ENCODE data around the gene SLC16A10. TPM values are rescaled to one million over a fixed set of nuclear protein-coding genes. Genes with fewer than 3 reads are reported as not detected.
"Not testable (repeated sequence)": the region's sequence is repeated elsewhere in the genome, so short reads cannot be mapped to it uniquely, and the experiment has no call there.

Gene SLC16A10
- total RNA-seq, 8 experiments from 2014 or later = 0.20 to 8.5 (median 4.1) TPM

DNA sequence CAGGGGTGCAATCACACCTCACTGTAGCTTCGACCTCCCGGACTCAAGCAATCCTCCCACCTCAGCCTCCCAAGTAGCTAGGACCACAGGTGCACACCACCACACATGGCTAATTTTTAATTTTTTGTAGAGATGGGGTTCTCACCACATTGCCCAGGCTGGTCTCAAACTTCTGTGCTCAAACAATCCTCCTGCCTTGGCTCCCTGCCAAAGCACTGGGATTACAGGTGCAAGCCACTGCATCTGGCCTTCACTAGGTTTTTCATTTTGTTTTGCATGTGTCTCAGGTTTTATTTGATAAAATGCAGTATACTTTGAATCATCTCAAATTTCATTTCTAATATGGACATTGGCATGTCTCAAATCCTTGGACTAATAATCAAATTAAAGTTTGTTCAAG is 98.7 kb downstream of the SLC16A10 start:
- Histone ChIP-seq H3K4me3 (no peak overlapping the region), H3K27ac (no peak overlapping the region), H3K4me1 (replicated peaks in 1 of 2) (no peaks in the 10 kb centered on the region)
- 40 to 100% (median 97%) methylated on average over 1 to 2 of the region's 2 CpGs; no CpG with 5 or more reads in 2 of the 10 experiments for WGBS, 10 experiments
- ATAC-seq (replicated peaks in 6 of 8) = no peak
- in situ Hi-C loops (cut with MboI; ENCODE audit: low pct_unique_long_range_greater_than_20kb in 2 of 9, low sequenced_read_pairs in 9 of 9, unreplicated experiment in 9 of 9) = no loop called here

DNA sequence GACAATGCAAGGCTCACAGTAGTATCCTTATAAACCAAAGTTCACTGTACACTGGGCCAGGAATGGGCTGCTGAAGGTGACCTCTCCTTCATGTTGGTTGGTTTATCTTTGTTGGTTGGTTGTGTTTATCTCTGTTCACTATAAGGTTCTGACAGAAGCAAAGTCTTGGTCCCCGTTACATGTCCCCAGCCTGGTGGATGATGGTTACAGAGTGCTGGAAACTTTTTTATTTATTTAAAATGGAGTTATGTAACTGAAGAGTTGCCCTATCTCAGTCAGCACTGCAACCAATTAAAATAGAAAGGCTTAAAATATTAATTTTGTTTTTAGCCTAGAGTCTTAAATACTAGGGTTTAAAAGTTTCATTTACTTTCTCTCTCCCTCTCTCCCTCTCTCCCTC is 100.6 kb downstream of the SLC16A10 start:
- H3K4me3 ChIP-seq = no peak overlapping the region
- in situ Hi-C loops (cut with MboI; ENCODE audit: low pct_unique_long_range_greater_than_20kb in 2 of 9, low sequenced_read_pairs in 9 of 9, unreplicated experiment in 9 of 9) = no loop called here
- no peaks in the 10 kb centered on the region for H3K4me1 ChIP-seq (replicated peaks in 1 of 2)
- ATAC-seq (replicated peaks in 6 of 8) = no peak
- no peak overlapping the region for H3K27ac ChIP-seq
- 17 to 100% (median 67%) methylated on average over 1 of the region's 1 CpG; no CpG with 5 or more reads in 4 of the 10 experiments for WGBS, 10 experiments

DNA sequence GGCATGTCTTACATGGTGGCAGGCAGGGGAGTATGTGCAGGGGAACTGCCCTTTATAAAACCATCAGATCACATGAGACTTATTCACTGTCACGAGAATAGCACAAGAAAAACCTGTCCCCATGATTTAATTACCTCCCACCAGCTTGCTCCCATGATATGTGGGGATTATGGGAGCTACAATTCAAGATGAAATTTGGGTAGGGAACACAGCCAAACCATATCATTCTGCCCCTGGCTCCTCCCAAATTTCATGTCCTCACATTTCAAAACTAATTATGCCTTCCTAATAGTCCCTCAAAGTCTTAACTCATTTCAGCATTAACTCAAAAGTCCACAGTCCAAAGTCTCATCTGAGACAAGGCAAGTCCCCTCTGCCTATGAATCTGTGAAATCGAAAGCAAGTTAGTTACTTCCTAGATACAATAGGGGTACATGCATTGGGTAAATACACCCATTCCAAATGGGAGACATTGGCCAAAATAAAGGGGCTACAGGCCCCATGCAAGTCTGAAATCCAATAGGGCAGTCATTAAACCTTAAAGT is 102.4 kb downstream of the SLC16A10 start:
- H3K4me1 ChIP-seq (replicated peaks in 1 of 2); ATAC-seq (replicated peaks in 6 of 8); H3K27ac ChIP-seq; H3K4me3 ChIP-seq; in situ Hi-C loops (cut with MboI; ENCODE audit: low pct_unique_long_range_greater_than_20kb in 2 of 9, low sequenced_read_pairs in 9 of 9, unreplicated experiment in 9 of 9): not testable (repeated sequence)
- 25 to 100% (median 96%) methylated on average over 1 to 2 of the region's 2 CpGs; no CpG with 5 or more reads in 3 of the 10 experiments for WGBS, 10 experiments

DNA sequence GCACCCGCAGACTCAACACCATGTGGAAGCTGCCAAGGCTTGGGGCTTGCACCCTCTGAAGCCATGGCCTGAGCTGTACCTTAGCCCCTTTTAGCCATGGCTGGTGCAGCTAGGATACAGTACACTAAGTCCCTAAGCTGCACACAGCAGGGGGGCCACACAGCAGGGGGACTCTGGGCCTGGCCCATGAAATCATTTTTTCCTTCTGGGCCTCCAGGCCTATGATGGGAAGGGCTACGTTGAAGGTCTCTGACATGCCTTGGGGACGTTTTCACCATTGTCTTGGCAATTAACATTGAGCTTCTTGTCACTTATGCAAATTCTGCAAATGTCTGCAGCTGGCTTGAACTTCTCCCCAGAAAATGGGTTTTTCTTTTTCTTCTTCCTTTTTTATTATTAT is 103.3 kb downstream of the SLC16A10 start:
- Histone ChIP-seq H3K4me1 (replicated peaks in 1 of 2) (no peaks in the 10 kb centered on the region), H3K27ac (no peak overlapping the region), H3K4me3 (no peak overlapping the region)
- in situ Hi-C loops (cut with MboI; ENCODE audit: low pct_unique_long_range_greater_than_20kb in 2 of 9, low sequenced_read_pairs in 9 of 9, unreplicated experiment in 9 of 9) = no loop called here
- WGBS, 10 experiments = 20 to 100% (median 83%) methylated on average over 1 to 3 of the region's 3 CpGs; no CpG with 5 or more reads in 1 of the 10 experiments
- ATAC-seq (replicated peaks in 6 of 8) = no peak

DNA sequence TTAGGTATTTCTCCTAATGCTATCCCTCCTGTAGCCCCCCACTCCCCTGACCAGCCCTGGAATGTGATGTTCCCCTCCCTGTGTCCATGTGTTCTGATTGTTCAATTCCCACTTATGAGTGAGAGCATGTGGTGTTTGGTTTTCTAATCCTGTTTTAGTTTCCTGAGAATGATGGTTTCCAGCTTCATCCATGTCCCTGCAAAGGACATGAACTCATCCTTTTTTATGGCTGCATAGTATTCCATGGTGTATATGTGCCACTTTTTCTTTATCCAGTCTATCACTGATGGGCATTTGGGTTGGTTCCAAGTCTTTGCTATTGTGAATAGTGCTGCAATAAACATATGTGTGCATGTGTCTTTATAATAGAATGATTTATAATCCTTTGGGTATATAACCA is 103.8 kb downstream of the SLC16A10 start:
- H3K4me1 ChIP-seq (replicated peaks in 1 of 2); in situ Hi-C loops (cut with MboI; ENCODE audit: low pct_unique_long_range_greater_than_20kb in 2 of 9, low sequenced_read_pairs in 9 of 9, unreplicated experiment in 9 of 9); ATAC-seq (replicated peaks in 6 of 8); H3K27ac ChIP-seq; H3K4me3 ChIP-seq: not testable (repeated sequence)

DNA sequence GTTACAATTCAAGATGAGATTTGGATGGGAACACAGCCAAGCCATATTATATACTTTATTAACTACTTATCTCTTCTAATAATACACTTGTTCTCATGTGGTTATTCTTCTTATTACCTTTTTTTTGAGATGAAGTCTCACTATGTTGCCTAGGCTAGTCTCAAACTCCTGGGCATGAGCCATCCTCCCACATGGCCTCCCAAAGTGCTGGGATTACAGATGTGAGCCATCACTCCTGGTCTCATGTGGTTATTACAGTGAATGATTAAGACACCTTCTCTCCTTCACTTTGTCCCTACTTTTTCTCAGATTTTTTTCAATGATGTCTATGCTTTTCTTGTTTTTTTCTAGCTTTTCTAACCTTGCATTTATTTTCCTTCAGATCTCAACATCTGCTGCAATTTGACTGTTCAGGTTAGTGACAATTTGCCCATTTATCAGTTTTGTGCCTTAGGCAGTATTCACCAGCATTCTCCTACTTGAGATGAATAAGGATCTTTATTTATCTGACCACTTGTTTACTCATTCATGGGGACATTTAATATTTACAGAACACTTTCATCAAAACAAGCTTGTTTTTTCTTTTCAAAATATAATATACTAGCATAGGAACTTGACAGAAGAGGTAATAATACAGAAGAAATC is 105.7 kb downstream of the SLC16A10 start:
- in situ Hi-C loops (cut with MboI; ENCODE audit: low pct_unique_long_range_greater_than_20kb in 2 of 9, low sequenced_read_pairs in 9 of 9, unreplicated experiment in 9 of 9) = no loop called here
- H3K4me1 ChIP-seq (replicated peaks in 1 of 2) = no peaks in the 10 kb centered on the region
- no peak for ATAC-seq (replicated peaks in 6 of 8)
- H3K27ac ChIP-seq = no peak overlapping the region
- no peak overlapping the region for H3K4me3 ChIP-seq

DNA sequence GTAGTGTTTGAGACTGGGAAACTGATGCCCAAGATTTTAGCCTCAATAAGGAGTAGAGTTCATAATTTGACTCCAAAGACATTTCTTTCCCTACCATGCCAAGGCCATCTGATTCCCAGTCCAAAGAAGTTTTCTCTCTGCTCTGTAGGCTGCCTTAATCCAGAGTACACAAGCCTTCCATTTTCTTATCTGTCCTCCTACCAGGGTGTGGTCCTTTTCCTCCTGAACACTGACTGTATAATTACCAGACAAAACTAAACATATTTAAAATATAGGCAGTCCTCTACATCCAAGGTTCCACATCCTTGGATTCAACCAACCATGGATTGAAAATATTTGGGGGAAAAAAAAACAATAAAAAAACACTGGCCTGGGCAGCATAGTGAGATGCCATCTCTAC is 108.4 kb downstream of the SLC16A10 start:
- ATAC-seq (replicated peaks in 6 of 8) = no peak
- Histone ChIP-seq H3K4me3 (no peak overlapping the region), H3K4me1 (replicated peaks in 1 of 2) (peaks cover 0 to 8% of the 10 kb centered on the region in 2 donors), H3K27ac (no peak overlapping the region)
- in situ Hi-C loops (cut with MboI; ENCODE audit: low pct_unique_long_range_greater_than_20kb in 2 of 9, low sequenced_read_pairs in 9 of 9, unreplicated experiment in 9 of 9) = no loop called here

DNA sequence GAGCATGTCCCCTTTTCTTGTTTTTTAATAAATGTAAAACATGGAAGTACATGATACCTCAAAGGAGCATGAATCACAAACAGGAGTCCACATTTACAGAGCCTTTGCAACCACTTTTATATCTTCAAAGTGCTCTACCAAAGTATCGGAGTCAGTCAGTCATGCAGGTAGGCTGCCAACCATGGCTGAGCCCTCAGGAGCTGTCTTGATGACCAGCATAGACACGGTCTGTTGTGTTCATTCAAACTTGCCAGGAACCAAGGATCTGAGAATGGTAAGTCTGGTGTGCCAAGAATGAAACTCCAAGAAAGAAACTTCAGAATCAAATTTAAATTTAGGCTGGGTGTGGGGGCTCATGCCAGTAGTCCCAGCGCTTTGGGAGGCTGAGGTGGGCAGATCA is 111.5 kb downstream of the SLC16A10 start:
- in situ Hi-C loops (cut with MboI; ENCODE audit: low pct_unique_long_range_greater_than_20kb in 2 of 9, low sequenced_read_pairs in 9 of 9, unreplicated experiment in 9 of 9) = no loop called here
- Histone ChIP-seq H3K27ac (no peak overlapping the region), H3K4me3 (no peak overlapping the region), H3K4me1 (replicated peaks in 1 of 2) (peaks cover 0 to 8% of the 10 kb centered on the region in 2 donors)
- no peak for ATAC-seq (replicated peaks in 6 of 8)
- 37 to 100% (median 83%) methylated on average over 1 to 3 of the region's 3 CpGs; no CpG with 5 or more reads in 1 of the 10 experiments for WGBS, 10 experiments

DNA sequence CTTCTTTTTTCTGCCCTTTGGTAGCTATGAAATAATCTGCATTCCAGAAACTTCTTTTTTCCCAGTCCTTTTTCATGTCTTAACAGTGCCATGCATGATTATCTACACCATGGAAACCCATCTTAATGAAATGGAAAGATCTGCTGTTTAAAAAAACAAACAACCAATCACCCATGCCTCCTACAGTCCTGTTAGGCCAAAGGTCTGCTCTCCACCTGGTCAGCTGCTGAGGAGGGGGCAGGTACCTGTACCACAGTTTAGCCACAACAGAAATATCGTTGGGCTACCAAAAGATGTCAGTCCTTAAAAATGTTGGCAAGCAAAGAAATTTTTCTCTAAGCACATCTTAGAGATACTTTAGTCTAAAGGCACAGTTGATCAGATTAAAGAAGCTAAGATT is 112.6 kb downstream of the SLC16A10 start:
- in situ Hi-C loops (cut with MboI; ENCODE audit: low pct_unique_long_range_greater_than_20kb in 2 of 9, low sequenced_read_pairs in 9 of 9, unreplicated experiment in 9 of 9) = loop anchor here in 3 of 9 experiments (25.0 kb wide), 2 partner anchors 138 to 663 kb away; no protein-coding TSS in a partner anchor
- Histone ChIP-seq H3K4me1 (replicated peaks in 1 of 2) (peaks cover 0 to 8% of the 10 kb centered on the region in 2 donors), H3K27ac (no peak overlapping the region), H3K4me3 (no peak overlapping the region)
- WGBS, 10 experiments = 0 to 75% (median 22%) methylated on average over 1 of the region's 1 CpG; no CpG with 5 or more reads in 4 of the 10 experiments
- peak in 2 of 8 experiments; percentile 23 to 29 for ATAC-seq (replicated peaks in 6 of 8)

DNA sequence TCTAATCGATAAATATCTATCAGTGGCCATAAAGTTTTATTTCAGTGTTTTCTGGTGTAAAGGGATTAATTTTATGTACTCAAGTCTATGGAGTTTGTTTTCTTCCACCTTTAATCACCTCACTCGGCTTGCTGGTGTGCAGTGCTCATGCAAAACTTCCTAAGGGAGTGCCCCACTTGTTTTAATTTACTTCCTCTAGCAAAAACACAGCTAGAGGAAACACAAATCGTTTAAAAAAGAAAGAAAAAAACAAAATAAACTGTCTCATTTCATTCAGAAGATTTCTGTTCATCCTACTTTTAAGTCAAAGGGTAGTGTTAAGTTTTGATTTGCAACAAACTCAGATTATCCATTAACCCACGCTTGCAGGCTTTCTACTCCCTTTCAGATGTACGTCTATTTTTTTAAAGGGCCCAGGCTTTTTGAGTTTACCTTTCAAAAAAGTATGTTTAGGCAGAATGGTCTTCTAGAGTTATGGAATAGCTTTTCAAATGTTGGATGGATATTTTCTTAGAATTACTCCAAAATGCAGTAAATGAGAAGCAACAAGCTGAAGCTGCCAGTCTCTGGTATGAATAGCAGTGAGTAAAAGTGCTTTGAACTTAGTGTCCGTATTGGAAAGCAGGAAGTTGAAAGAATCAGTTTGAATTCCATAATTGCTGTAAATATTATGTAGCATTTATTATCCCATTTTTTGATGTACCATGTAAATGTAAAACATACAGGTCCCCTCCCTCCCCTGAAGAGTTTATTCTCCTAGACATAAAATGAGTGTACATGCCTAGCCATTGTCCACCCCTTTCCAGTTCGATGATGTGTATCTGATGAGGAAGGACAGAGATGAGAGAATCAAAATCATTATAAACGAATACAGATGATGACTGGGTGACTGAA is 113.3 kb downstream of the SLC16A10 start:
- 26 to 64% (median 39%) methylated on average over 3 to 8 of the region's 8 CpGs for WGBS, 10 experiments
- peak in 4 of 8 experiments; percentile 24 to 89 (median 45) for ATAC-seq (replicated peaks in 6 of 8)
- Histone ChIP-seq H3K4me3 (no peak overlapping the region), H3K4me1 (replicated peaks in 1 of 2) (peaks cover 0 to 8% of the 10 kb centered on the region in 2 donors), H3K27ac (no peak overlapping the region)
- in situ Hi-C loops (cut with MboI; ENCODE audit: low pct_unique_long_range_greater_than_20kb in 2 of 9, low sequenced_read_pairs in 9 of 9, unreplicated experiment in 9 of 9) = loop anchor here in 3 of 9 experiments (25.0 kb wide), 2 partner anchors 138 to 663 kb away; no protein-coding TSS in a partner anchor

DNA sequence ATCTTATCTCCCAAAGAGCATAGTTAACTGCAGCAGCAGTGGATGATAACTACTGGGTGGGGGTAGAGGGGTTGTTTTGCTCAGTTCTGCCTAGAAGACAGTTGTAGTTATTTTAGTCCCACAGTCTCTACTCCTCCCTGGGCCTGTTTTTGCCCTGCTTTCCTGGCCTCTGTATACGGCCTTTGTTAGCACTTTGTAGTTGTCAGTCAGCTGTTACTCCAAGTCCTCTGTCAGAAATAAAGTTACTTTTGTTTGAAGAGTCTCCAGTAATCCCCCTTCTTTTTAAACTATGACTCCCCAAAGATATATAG is 113.9 kb downstream of the SLC16A10 start:
- Histone ChIP-seq H3K4me1 (replicated peaks in 1 of 2) (peaks cover 0 to 8% of the 10 kb centered on the region in 2 donors), H3K27ac (no peak overlapping the region), H3K4me3 (no peak overlapping the region)
- peak in 2 of 8 experiments; percentile 29 to 69 for ATAC-seq (replicated peaks in 6 of 8)
- WGBS, 10 experiments = 0 to 80% (median 31%) methylated on average over 1 of the region's 1 CpG; no CpG with 5 or more reads in 4 of the 10 experiments
- in situ Hi-C loops (cut with MboI; ENCODE audit: low pct_unique_long_range_greater_than_20kb in 2 of 9, low sequenced_read_pairs in 9 of 9, unreplicated experiment in 9 of 9) = loop anchor here in 3 of 9 experiments (25.0 kb wide), 2 partner anchors 139 to 664 kb away; no protein-coding TSS in a partner anchor

DNA sequence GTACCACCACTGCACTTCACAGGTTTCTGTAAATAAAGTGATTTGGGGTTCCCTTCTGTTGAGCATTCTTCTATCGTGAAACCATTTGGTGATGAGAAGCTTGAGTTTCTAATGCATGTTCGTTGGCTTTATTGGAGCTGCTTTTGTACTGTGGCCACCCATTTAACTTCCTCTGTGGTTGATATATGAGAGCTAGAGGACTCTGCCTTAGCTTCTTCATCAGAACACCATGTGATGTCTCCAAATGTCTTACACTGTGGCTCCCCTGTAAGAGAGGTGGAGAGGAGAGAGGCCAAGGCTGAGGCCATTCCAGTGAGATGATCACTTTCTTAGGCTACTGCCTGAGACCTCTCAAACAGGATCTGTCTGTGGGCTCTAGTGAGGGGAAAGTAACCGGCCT is 114.5 kb downstream of the SLC16A10 start:
- H3K4me1 ChIP-seq (replicated peaks in 1 of 2) = peaks cover 0 to 8% of the 10 kb centered on the region in 2 donors
- no peak overlapping the region for H3K4me3 ChIP-seq
- no peak for ATAC-seq (replicated peaks in 6 of 8)
- no peak overlapping the region for H3K27ac ChIP-seq
- in situ Hi-C loops (cut with MboI; ENCODE audit: low pct_unique_long_range_greater_than_20kb in 2 of 9, low sequenced_read_pairs in 9 of 9, unreplicated experiment in 9 of 9) = loop anchor here in 3 of 9 experiments (25.0 kb wide), 2 partner anchors 139 to 664 kb away; no protein-coding TSS in a partner anchor
- 67 to 95% (median 76%) methylated on average over 2 to 3 of the region's 3 CpGs; no CpG with 5 or more reads in 3 of the 10 experiments for WGBS, 10 experiments

DNA sequence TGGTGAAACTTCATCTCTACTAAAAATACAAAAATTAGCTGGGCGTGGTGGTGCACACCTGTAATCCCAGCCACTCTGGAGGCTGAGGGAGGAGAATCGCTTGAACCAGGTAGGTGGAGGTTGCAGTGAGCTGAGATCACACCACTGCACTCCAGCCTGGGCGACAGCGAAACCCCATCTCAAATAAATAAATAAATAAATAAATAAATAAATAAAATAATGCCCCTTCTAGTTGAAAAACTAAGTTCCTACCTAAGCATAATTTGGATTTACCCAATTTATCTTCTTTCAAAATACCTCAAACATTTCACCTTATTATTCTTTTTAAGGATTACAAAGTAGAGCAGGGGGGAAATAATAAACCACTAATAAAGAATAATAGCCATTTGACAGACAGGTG is 116.2 kb downstream of the SLC16A10 start:
- not testable (repeated sequence) for ATAC-seq (replicated peaks in 6 of 8); H3K27ac ChIP-seq; H3K4me3 ChIP-seq; H3K4me1 ChIP-seq (replicated peaks in 1 of 2)
- 63 to 100% (median 93%) methylated on average over 2 to 4 of the region's 4 CpGs; no CpG with 5 or more reads in 4 of the 10 experiments for WGBS, 10 experiments
- in situ Hi-C loops (cut with MboI; ENCODE audit: low pct_unique_long_range_greater_than_20kb in 2 of 9, low sequenced_read_pairs in 9 of 9, unreplicated experiment in 9 of 9) = loop anchor here in 3 of 9 experiments (25.0 kb wide), 2 partner anchors 141 to 666 kb away; no protein-coding TSS in a partner anchor

All from motor neuron (in vitro differentiated cells).